Stomach smooth muscle (tissue), 2 donors: ENCODE results near the gene IGF2.
"Not testable (repeated sequence)": the region's sequence is repeated elsewhere in the genome, so short reads cannot be mapped to it uniquely, and the experiment has no call there.

Source experiments
- H3K27ac ChIP-seq: one replicate; pipeline ENCODE4 v1.7.0; 2013; ENCODE audit warnings: mild to moderate bottlenecking, low read length, inconsistent platforms
- H3K27me3 ChIP-seq, 2 donors: one replicate each; pipeline ENCODE4 v1.7.0; 2013; ENCODE audit warnings: low read length in 2 of 2; ENCODE audit not compliant: insufficient read depth in 2 of 2, control insufficient read depth in 1 of 2
- H3K36me3 ChIP-seq, 2 donors: one replicate each; pipeline ENCODE4 v1.7.0; 2013; ENCODE audit warnings: low read length in 2 of 2; ENCODE audit not compliant: control insufficient read depth in 2 of 2, insufficient read depth in 2 of 2
- H3K4me1 ChIP-seq: one replicate; pipeline ENCODE4 v1.7.0; 2013; ENCODE audit warnings: low read length; ENCODE audit not compliant: control insufficient read depth, insufficient read depth
- H3K4me3 ChIP-seq, 2 donors: one replicate each; pipeline ENCODE4 v1.7.0; 2013; ENCODE audit warnings: low read length in 2 of 2
- H3K9ac ChIP-seq, 2 donors: one replicate each; pipeline ENCODE4 v1.7.0; 2013; ENCODE audit warnings: low read length in 2 of 2, mild to moderate bottlenecking in 1 of 2
- H3K9me3 ChIP-seq, 2 donors: one replicate each; pipeline ENCODE4 v1.7.0; 2013; ENCODE audit warnings: low read length in 2 of 2; ENCODE audit not compliant: control insufficient read depth in 2 of 2
- donor health status: healthy.
- donor health status: Pancreatic carcinoma.

IGF2 gene

DNA sequence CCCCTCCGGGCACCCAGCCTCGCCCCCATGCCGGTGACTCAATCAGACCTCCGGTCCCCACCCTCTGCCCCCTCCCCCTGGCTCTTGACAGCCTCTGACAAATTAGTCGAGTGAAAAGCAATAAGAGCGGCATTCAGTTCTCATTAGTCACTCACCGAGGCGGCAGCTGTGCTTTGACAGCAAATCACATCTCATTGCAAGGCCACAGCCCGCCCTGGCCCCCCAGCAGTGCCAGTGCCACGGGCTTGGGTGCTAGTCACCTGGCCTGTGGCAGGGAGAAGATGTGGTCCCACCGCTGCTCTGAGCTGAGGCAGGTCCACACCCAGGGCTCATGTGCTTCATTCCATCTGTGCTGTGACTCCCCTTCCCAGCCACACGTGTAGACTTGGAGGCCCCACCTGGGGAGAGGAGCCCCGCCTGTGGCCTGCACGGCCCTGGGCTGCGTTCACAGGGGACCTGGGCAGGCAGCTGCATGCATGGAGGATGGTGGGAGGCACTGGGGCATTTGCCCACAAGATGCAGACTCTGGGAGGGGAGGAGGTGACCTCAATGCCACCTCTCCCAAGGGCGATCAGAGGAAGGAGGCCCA lies 39.8 kb upstream of the IGF2 start:
- Histone ChIP-seq H3K4me1 (no peaks in the 10 kb centered on the region), H3K9ac (no peak overlapping the region), H3K27me3 (peaks cover 0 to 10% of the 10 kb centered on the region in 2 donors), H3K27ac (no peak overlapping the region), H3K4me3 (no peak overlapping the region), H3K9me3 (no peaks in the 10 kb centered on the region), H3K36me3 (no peaks in the 10 kb centered on the region)

DNA sequence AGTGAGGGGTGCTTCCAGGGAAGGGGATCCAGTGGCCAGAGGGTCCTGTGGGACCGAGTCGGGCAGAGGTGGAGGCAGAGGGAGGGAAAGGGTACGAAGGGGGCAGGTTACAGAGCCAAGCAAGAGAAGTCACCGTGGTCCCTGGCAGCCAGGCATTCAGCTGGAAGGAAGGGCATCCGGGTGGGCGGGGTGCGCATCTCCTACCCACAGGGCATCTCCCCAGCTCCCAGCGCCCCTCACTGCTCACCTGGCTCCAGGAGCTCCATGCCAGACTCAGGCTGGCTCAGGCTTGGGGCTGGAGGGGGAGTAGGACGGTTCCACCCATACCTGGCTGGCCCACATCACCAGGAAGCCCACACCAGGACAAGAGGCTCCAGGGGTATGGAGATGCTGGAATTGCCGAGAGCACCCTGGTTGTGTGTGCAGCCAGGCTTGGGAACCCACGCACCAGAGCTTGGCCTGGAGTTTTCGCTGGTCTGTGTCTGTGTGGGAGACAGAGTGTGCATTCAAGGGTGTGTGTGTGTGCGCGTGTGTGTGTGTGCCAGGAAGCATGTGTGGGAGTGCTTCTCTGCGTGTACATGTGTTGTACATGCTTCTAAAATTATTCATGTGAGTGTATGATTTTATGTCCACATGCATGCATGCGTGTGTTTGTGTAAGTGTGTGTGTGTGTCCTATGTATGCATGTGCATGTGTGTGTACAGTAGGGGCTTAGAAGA lies 39.0 kb upstream of the IGF2 start:
- H3K27ac ChIP-seq, H3K9ac ChIP-seq, H3K4me3 ChIP-seq, H3K9me3 ChIP-seq, H3K4me1 ChIP-seq, H3K36me3 ChIP-seq, H3K27me3 ChIP-seq: not testable (repeated sequence)

DNA sequence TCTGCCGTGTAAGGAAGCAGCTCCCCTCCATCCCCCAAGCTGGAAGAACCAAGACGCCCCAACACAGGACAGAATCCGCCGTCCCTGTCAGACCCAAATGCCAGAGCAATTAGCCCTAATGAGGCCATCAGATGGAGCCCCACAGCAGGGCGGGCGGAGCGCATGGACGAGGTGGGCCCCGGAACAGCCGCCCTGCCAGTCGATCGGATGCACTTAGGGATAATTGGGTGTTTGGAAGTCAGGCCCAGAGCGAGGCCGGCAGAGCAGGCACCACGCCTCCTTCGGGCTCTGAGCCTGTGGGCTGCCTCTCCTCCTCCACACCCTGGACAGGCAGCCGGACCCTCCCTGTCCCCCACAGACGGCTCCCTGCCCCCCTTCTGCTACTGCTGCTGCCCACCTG lies 37.9 kb upstream of the IGF2 start:
- Histone ChIP-seq H3K9ac (no peak overlapping the region), H3K9me3 (no peaks in the 10 kb centered on the region), H3K27ac (no peak overlapping the region), H3K27me3 (peaks cover 0 to 10% of the 10 kb centered on the region in 2 donors), H3K4me1 (no peaks in the 10 kb centered on the region), H3K4me3 (no peak overlapping the region), H3K36me3 (no peaks in the 10 kb centered on the region)

DNA sequence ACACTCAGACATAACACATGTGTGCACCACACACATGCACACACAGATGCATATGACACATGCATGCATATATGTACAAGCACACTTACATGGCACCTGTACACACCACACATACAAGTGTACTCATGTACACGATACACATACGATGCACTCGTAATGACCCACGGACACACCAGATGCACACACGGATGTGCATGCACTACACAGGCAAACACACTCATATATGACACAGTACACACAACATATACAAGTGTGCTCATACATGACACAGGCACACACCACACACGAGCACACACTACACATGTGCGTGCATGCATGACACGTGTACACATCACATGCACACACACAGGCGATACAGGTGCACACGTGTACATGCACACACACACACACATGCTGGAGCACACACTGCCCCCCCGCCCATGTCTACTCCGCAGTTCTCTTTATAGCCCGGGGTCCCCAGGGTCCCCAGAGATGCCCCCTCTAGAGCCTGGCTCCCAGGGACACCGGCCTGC lies 37.3 kb upstream of the IGF2 start:
- Histone ChIP-seq H3K27me3 (peaks cover 0 to 8% of the 10 kb centered on the region in 2 donors), H3K9me3 (no peaks in the 10 kb centered on the region), H3K4me1 (no peaks in the 10 kb centered on the region), H3K9ac (no peak overlapping the region), H3K36me3 (no peaks in the 10 kb centered on the region), H3K4me3 (no peak overlapping the region), H3K27ac (no peak overlapping the region)

DNA sequence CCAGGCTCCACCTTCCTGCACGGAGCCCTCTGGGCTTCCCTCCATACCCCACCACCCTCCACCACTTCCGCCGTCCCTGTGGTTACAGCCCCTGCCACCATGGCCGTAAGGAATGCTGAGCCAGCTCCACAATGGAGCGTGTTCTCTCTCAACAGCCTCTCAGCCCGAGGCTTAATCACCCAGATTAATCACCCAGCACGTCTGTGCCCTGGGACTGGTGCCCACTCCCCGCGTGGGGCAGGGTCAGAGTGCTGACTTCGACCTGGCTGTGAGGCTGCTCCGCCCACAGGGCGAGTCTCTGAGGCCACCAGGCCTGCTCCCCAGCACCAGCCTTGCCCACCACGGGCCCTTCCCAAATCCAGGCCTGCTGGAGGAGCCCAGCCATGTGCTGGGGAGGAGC lies 36.5 kb upstream of the IGF2 start:
- Histone ChIP-seq H3K27me3 (peaks cover 0 to 7% of the 10 kb centered on the region in 2 donors), H3K4me3 (no peak overlapping the region), H3K36me3 (no peaks in the 10 kb centered on the region), H3K9ac (no peak overlapping the region), H3K27ac (no peak overlapping the region), H3K9me3 (no peaks in the 10 kb centered on the region), H3K4me1 (no peaks in the 10 kb centered on the region)

DNA sequence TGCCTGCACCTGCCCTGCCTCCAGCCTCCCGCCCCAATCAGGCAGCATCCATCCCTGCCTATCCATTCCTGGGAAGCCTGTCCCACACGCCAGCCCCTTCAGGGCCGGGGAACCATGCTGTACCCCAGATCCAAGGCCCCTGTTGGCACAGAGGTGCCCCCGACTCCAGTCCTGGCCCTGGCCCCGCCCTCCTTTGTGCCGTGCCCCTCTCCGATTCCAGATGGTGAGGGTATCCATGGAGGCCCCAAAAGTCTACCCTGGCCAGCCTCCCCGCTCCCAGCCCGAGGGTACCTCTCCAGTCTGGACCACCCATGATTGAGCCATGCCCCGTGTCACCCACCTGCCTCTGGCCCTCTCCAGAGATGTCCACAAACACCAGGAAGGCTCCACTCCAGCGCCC lies 35.2 kb upstream of the IGF2 start:
- Histone ChIP-seq H3K4me3 (no peak overlapping the region), H3K27me3 (peaks cover 2 to 5% of the 10 kb centered on the region in 2 donors), H3K9me3 (no peaks in the 10 kb centered on the region), H3K27ac (no peak overlapping the region), H3K36me3 (no peaks in the 10 kb centered on the region), H3K4me1 (no peaks in the 10 kb centered on the region), H3K9ac (no peak overlapping the region)

DNA sequence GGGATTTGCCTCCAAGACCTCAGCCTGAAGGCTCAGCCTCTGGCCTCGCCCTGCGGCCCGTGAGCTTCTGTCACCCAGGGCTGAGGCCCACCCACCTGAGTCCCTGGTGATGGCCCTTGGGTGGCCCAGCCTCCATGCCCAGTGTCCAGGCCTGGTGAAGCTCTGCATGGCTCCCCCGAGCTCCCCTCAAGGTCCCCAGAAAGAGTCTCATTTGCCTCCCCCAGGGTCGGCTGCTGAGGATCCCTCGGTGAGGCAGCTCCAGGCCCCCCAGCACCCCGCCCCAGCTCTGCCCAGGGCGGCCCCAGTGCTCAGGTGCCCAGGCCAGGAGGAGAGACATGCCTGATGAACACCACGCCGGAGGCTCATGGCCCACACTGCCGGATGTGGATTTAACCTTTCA lies 34.6 kb upstream of the IGF2 start:
- no peaks in the 10 kb centered on the region for H3K36me3 ChIP-seq
- no peak overlapping the region for H3K4me3 ChIP-seq
- H3K9me3 ChIP-seq, result no peaks in the 10 kb centered on the region
- no peak overlapping the region for H3K9ac ChIP-seq
- no peak overlapping the region for H3K27ac ChIP-seq
- H3K27me3 ChIP-seq, result peaks cover 2 to 5% of the 10 kb centered on the region in 2 donors
- no peaks in the 10 kb centered on the region for H3K4me1 ChIP-seq

DNA sequence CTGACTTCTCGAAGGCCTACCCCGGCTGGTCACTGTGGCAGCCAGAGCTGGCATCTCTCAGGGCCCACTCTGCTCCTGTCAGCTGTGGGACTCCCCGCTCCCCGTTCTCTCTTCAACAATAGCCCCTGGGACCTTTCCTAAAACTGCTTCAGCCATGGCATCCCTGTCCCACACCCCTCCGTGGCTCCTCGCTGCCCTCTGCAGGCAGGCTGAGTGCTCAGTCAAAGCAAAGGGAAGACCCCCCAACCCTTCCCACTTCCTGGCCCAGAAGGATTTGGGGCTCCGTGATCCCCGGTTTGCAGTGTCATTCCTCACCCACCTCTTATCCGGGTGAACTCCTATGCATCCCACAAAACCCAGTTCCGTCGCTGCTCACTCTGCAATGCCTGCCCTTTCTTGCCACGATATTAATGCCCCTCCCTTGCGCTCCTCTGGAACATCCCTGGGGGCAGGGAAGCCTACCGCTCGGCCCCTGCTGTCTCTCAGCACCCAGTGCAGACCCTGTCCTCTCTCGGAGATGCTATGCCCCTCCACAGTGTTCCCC lies 34.0 kb upstream of the IGF2 start:
- Histone ChIP-seq H3K27me3 (peaks cover 0 to 5% of the 10 kb centered on the region in 2 donors), H3K9me3 (no peaks in the 10 kb centered on the region), H3K4me3 (no peak overlapping the region), H3K27ac (no peak overlapping the region), H3K9ac (no peak overlapping the region), H3K4me1 (no peaks in the 10 kb centered on the region), H3K36me3 (no peaks in the 10 kb centered on the region)

DNA sequence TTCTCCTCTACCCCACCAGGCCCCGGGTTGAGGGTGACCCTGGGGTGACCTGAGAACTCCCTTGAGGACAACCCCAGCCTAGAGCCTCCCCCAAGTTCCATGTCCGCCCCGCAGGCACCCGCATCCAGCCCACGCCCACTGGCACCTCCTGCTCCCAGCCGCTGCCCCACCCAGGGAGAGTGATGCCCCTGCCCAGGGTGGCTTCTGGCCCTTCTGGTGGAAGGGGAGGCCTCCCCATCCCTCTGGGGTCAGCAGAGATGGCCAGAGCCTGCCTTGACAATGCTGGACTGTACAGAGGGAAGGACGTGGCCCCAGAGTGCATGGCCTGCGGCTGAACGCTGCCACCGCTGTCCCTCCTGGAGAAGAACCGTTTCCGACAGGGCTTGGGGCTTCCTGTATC lies 33.5 kb upstream of the IGF2 start:
- Histone ChIP-seq H3K4me3 (no peak overlapping the region), H3K36me3 (no peaks in the 10 kb centered on the region), H3K27me3 (peaks cover 0 to 9% of the 10 kb centered on the region in 2 donors), H3K27ac (no peak overlapping the region), H3K9ac (no peak overlapping the region), H3K4me1 (no peaks in the 10 kb centered on the region), H3K9me3 (no peaks in the 10 kb centered on the region)

DNA sequence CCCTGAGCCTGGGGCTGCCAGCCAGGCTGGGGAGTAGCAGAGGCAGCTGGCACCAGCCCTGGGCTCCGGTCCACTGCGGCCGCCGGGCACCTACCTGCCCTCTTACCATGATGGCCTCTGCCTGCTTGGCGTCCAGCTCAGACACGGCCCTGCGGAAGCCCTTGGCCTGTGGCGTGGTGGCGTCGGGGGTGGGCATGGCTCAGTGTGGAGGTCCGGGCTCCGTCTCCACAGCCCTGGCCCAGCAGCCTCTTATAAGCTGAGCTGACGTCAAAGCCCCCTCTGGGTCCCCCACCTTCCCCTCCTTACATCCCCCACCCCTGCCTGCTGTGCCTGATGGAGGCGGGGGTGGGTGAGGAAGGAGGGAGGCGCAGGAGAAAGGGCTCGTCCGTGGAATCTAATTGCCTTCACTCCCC lies 32.4 kb upstream of the IGF2 start, which contains the start of gene TH:
TH (minus strand) TSS at position 225 of the 413 bp plus-strand sequence; CDS start at position 196, 29 bp downstream.
- Histone ChIP-seq H3K9me3 (no peaks in the 10 kb centered on the region), H3K4me1 (no peaks in the 10 kb centered on the region), H3K27me3 (peaks cover 2 to 11% of the 10 kb centered on the region in 2 donors), H3K9ac (no peak within 1 kb of the TSS), H3K4me3 (no peak within 1 kb of the TSS), H3K27ac (no peak within 1 kb of the TSS), H3K36me3 (no peaks in the 10 kb centered on the region)
